Adipose tissue (tissue), 3 donors: ENCODE results near the gene SNTN. TPM values are rescaled to one million over a fixed set of nuclear protein-coding genes. Genes with fewer than 3 reads are reported as not detected.
"Not testable (repeated sequence)": the region's sequence is repeated elsewhere in the genome, so short reads cannot be mapped to it uniquely, and the experiment has no call there.

Experiments
- H3K27ac ChIP-seq: one replicate; pipeline ENCODE4 v1.5.1; 2013; ENCODE audit warnings: low read depth, low read length
- WGBS, 3 donors: extraction: QIAGEN DNeasy Blood & Tissue Kit; methylation state at CpG; one replicate each; pipeline ENCODE4 v1.1.7; 2013; 5-methylcytosine and 5-hydroxymethylcytosine counted together
- polyA plus RNA-seq, 3 donors: library from polyadenylated mRNA; stranded (reverse); fragments of 200-250 nt; gene quantifications; one replicate each; pipeline ENCODE4 v1.2.3, GENCODE V29; 2013
- donor health status: healthy with polysubstance abuse.
- donor health status: Bipolar disorder and iron deficiency.
- donor health status: healthy.

The SNTN gene
- polyA plus RNA-seq = under 1 TPM in 1 of 3 donors, not detected in 2; 0.06 TPM

- 80 to 87% (median 82%) methylated on average over 5 of the region's 5 CpGs for whole genome bisulfite sequencing, 3 donors
- no peak within 1 kb of the TSS for H3K27ac ChIP-seq
These were observed at the start of gene SNTN for GRCh38 chr3:63652066-63652725. Gene SNTN (plus strand): TSS chr3:63652675. CDS start chr3:63652688, 13 bp downstream.

- H3K27ac ChIP-seq = no peak overlapping the region
- 56 to 78% (median 76%) methylated on average over 3 of the region's 3 CpGs for WGBS, 3 donors
These were observed 44.8 kb upstream of the SNTN start for GRCh38 chr3:63607716-63608115.

DNA sequence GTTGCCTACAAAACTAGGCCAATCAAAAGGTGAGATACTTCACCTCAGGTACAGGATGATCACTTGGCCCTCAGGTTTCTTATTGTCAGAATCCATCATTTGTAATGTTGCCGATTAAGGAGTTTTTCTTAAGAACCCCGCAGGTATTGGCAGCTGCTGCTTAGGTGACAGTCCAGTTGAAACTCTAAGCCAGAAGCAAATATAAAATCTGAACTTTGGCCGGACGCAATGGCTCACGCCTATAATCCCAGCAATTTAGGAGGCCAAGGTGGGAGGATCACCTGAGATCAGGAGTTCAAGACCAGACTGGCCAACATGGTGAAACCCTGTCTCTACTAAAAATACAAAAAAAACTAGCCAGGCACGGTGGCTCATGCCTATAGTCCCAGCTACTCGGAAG, 43.1 kb upstream of the SNTN start:
- WGBS, 3 donors = 47 to 89% (median 86%) methylated on average over 7 of the region's 7 CpGs

DNA sequence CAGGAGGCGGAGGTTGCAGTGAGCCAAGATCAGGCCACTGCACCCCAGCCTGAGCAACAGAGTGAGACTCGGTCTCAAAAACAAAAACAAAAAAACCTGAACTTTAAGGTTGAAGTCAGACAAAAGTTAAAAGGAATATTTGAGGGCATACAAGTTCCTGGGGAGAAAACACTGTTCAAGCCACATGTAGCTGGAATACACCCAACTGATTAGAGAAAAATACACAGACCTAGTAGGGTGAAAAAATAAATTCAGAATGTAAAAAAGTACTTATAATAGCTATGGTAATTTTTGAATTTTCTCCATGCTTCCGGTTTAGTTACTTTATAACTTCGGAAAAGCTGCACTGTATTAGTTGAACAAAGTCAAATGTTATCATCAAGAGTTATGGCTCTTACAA, 42.6 kb upstream of the SNTN start:
- WGBS, 3 donors = 62 to 92% (median 89%) methylated on average over 4 of the region's 4 CpGs
- no peak overlapping the region for H3K27ac ChIP-seq

More for the DNA sequence above, 43.1 kb upstream of the SNTN start:
- no peak overlapping the region for H3K27ac ChIP-seq

GRCh38 chr3:63611382-63611781, 41.1 kb upstream of the SNTN start:
- no peak overlapping the region for H3K27ac ChIP-seq
- 88 to 97% (median 96%) methylated on average over 1 of the region's 1 CpG for WGBS, 3 donors

DNA sequence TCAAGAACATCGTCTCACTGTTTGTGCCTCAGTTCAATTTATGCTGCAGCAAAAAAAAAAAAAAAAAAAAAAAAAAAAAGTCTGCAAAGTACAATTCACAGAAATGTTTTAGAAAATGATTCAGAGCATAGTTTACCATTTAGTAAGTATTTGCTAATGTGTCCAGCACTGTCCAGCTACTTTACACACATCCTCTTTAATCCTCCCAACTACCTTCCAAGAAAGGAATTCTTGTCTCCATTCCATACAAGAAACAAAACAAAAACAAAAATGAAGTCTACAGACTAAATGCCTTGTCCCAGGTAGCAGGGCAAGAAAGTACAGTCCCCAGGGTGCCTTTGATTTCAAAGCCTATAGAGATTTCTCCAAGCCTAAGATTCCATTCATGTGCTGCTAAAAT, 38.9 kb upstream of the SNTN start:
- no peak overlapping the region for H3K27ac ChIP-seq
- 47 to 100% (median 50%) methylated on average over 1 of the region's 1 CpG for WGBS, 3 donors

DNA sequence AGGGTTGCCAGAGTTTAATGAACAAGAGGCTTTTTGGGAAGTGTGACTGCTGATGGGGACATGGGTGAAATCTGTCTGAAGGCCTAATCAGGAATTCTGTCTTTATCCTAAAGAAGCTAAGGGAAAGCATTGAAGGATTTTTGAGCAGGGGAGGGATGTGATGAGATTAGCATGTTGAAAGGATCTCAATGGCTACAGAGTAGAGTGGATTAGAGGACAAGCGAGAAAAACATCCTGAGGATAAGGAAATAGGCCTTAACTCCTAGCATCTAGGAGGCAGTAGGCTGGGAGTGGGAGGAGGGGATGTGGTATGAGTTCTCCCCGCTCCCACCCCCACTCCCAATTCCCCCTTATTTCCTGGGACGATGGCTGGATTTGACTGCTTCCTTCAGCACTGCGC, 35.1 kb upstream of the SNTN start:
- no peak overlapping the region for H3K27ac ChIP-seq
- WGBS, 3 donors = 63 to 84% (median 67%) methylated on average over 4 of the region's 4 CpGs

DNA sequence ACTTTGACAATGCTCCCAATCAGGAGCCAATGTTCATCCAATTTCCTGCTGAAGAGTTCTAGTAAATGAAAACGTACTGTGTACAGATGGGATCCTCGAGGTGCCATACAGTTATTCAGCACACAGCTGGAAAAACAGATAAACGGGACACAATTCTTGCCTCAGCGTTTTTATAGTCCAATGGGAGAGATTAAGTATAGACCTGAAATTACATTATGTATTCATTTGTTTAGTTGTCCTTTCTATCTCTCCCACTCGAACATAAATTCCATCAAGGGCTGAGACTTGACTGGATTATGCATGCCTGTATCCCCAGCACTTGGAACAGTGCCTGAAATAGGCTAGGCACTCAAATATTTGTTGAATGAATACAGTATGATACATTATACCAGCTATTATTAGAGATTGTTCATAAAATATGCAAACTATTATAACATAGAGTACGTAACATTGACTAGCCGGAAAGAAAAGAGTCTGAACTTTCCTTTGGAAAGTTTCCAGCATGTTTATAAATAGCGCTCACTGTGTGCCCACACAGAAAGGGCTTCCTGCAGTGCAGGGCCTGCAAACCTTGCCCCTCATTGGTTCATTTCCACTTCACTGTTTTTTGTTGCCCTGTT, 27.4 kb upstream of the SNTN start:
- no peak overlapping the region for H3K27ac ChIP-seq
- 31 to 43% (median 34%) methylated on average over 8 of the region's 8 CpGs for WGBS, 3 donors

DNA sequence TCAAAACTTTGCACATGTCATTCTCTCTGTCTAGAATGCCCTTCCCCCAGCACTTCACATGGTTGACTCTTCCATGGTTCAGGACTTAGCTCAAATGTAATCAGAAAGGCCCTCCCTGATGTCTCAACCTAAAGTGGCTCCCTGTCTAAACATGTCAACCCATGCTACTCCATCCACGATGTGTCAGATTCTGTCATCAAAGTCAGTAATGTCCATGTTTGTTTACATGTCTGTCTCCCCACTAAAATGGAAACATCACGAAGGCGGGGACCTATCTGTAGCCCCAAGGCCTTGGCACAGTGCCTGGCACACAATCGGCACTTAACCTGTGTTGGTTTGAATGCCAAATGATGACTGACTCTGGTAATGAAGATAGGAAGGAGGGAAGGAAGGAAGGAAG, 20.8 kb upstream of the SNTN start:
- no peak overlapping the region for H3K27ac ChIP-seq
- WGBS, 3 donors = 65 to 84% (median 79%) methylated on average over 4 of the region's 4 CpGs

DNA sequence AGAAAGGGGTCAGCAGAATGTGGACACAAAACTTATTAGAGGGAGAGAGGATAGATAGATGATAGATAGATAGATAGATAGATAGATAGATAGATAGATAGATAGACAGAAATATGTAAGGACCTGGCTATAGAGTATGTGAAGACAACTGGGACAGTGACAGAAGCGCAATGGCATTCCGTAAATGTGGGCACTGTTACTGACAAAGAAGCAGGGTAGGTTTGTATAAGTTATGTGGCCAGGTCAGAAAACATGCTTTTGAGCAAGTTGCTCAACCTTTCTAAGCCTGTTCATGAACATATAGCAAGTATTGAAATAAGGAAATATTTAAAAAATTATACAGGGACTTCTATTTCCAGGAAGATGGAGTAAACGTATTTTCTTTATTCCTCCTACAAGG, 17.3 kb upstream of the SNTN start:
- no peak overlapping the region for H3K27ac ChIP-seq

GRCh38 chr3:63639806-63640205, 12.7 kb upstream of the SNTN start:
- no peak overlapping the region for H3K27ac ChIP-seq
- WGBS, 3 donors = 89 to 95% (median 91%) methylated on average over 2 of the region's 2 CpGs

More for the DNA sequence above, 17.3 kb upstream of the SNTN start:
- WGBS, 3 donors = 87 to 97% (median 90%) methylated on average over 3 of the region's 3 CpGs

- no peak overlapping the region for H3K27ac ChIP-seq
- WGBS, 3 donors = 54 to 77% (median 68%) methylated on average over 1 of the region's 1 CpG
These were observed 10.0 kb upstream of the SNTN start for GRCh38 chr3:63642488-63642887.

DNA sequence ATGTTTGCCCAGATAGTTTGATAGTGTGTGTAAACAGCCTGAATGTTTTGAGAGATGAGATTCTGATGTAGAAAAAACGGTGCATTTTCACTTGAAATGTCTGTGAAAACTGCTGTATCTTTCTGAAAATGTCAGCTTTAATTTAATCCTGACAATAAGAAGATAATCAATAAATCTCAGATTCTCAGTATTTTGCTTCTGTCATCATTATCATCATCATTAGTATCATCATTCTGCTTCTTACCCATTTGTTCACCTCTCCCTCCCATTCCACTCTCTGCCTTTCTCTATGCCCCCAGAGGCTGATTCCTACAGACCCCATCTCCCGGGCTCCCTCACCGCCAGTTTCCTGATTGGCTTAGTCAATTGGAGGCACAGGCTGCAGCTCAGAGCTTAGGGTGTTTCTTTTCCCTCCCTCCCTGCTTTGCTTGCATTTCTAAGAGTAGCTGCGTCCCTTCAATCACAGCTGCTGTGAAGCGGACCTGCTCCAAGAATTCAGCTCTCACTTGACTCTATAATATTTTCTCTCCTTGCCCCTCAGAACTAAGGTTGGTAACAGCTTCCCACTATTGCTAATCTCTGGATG, 8.2 kb upstream of the SNTN start:
- no peak overlapping the region for H3K27ac ChIP-seq
- 65 to 70% (median 68%) methylated on average over 5 of the region's 5 CpGs for WGBS, 3 donors

DNA sequence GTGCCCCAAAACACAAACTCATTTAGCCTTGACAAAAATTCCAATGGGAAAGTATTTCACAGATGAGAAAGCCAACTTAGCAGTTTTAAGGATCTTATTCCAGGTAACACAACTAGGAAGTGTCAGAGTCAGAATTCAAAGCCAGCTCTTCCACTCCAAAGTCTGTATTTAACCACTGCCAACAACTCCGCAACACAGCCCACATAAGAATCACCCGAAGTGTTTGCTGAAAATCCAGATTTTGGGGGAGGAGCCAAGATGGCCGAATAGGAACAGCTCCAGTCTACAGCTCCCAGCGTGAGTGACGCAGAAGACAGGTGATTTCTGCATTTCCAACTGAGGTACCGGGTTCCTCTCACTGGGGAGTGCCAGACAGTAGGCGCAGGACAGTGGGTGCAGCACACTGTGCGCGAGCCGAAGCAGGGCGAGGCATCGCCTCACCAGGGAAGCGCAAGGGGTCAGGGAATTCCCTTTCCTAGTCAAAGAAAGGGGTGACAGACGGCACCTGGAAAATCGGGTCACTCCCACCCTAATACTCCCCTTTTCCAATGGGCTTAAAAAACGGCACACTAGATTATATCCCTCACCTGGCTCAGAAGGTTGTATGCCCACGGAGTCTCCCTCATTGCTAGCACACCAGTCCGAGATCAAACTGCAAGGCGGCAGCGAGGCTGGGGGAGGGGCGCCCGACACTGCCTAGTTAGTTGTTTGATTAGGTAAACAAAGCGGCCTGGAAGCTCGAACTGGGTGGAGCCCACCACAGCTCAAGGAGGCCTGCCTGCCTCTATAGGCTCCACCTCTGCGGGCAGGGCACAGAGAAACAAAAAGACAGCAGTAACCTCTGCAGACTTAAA, 7.3 kb upstream of the SNTN start:
- 44 to 68% (median 64%) methylated on average over 25 of the region's 25 CpGs for WGBS, 3 donors
- H3K27ac ChIP-seq = not testable (repeated sequence)

DNA sequence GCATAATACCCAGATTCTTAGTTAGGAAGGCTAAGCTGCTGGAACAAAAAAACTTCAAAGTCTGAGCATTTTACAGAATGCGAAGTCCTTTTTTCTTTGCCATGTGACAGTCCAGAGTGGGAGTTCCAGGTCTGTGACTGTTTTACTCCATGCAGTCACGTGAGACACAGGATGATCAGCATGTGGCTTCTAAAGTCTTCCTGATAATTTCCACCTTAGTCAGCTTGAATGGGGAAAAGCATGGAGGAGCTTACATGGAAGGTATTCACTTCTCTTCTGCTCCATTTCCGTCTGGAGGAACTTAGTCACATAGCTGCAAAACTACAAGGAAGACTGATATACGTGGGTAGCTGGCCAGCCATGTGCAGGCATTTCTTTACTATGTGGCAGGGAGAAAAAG, 1.7 kb downstream of the SNTN start:
- no peak overlapping the region for H3K27ac ChIP-seq
- WGBS, 3 donors = 67 to 79% (median 75%) methylated on average over 4 of the region's 4 CpGs

DNA sequence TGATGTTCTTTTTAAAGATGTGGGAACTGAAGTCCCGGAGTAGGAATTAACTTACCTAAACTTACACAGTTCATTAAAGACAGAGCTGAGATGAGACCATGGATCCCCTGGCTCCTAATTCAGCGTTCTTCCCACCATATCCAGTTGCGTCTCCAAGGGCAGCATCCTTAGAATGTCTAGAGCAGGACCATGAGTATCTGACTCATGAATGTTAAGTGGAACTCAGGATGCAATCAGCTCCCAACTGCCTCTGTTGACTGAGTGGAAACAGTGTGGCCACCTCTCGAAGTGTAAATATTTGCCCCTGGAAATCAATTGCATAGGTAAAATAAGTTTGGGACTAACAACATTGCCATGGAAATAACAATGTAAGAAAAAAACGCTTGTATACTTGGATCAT, 2.5 kb downstream of the SNTN start:
- H3K27ac ChIP-seq = no peak overlapping the region
- 61 to 78% (median 67%) methylated on average over 5 of the region's 5 CpGs for WGBS, 3 donors

- H3K27ac ChIP-seq = no peak overlapping the region
- WGBS, 3 donors = 61 to 75% (median 63%) methylated on average over 4 of the region's 4 CpGs
These were observed 3.0 kb downstream of the SNTN start for GRCh38 chr3:63655519-63655918.

- WGBS, 3 donors = 73 to 91% (median 78%) methylated on average over 6 of the region's 6 CpGs
- no peak overlapping the region for H3K27ac ChIP-seq
These were observed 4.3 kb downstream of the SNTN start for GRCh38 chr3:63656786-63657185.

- 70 to 79% (median 79%) methylated on average over 1 of the region's 1 CpG for WGBS, 3 donors
These were observed 8.8 kb downstream of the SNTN start for GRCh38 chr3:63661242-63661641.

More at GRCh38 chr3:63661242-63661641, 8.8 kb downstream of the SNTN start:
- no peak overlapping the region for H3K27ac ChIP-seq
